ENCODE data around the gene LTA. TPM values are rescaled to one million over a fixed set of nuclear protein-coding genes. Genes with fewer than 3 reads are reported as not detected.

LTA gene
- polyA plus RNA-seq, 1 donor from 2014 or later = not detected

GRCh38 chr6:31592396-31592771 is 20.3 kb downstream of the LTA start:
- Histone ChIP-seq H4K20me1 (ENCODE audit: insufficient read depth) (no peaks in the 10 kb centered on the region), H3K4me3 (ENCODE audit: low read length) (no peak overlapping the region), H3K9me2 (ENCODE audit: insufficient read depth, low read length) (no peaks in the 10 kb centered on the region), H3K36me3 (ENCODE audit: insufficient read depth, low read length) (no peaks in the 10 kb centered on the region), H3K9ac (ENCODE audit: low read length) (no peak overlapping the region), H3K27me3 (ENCODE audit: insufficient read depth, low read depth, low read length) (no peaks in the 10 kb centered on the region), H3K4me2 (ENCODE audit: low read length) (no peak overlapping the region), H3K9me3 (ENCODE audit: low read length) (no peaks in the 10 kb centered on the region), H3K27ac (ENCODE audit: low read length) (no peak overlapping the region), H3K79me2 (replicated peaks; ENCODE audit: insufficient read depth, low read length) (no peaks in the 10 kb centered on the region), H3F3A (ENCODE audit: insufficient read depth, low read length, poor library complexity, severe bottlenecking) (no peaks in the 10 kb centered on the region), H2AFZ (ENCODE audit: low read depth, low read length) (no peak overlapping the region)
- no peak for TF ChIP-seq REST (IDR thresholded peaks at IDR 0.05; ENCODE audit: borderline replicate concordance)
- TF ChIP-seq MXI1 (conservative IDR thresholded peaks at IDR 0.05; ENCODE audit: poor library complexity, severe bottlenecking) = no peak
- no peak for TF ChIP-seq RAD21 (conservative IDR thresholded peaks at IDR 0.05)

GRCh38 chr6:31597006-31597405 is 24.9 kb downstream of the LTA start:
- Histone ChIP-seq H3K9ac (ENCODE audit: low read length) (no peak overlapping the region), H3K9me3 (ENCODE audit: low read length) (no peaks in the 10 kb centered on the region), H3K4me2 (ENCODE audit: low read length) (no peak overlapping the region), H4K20me1 (ENCODE audit: insufficient read depth) (no peaks in the 10 kb centered on the region), H3K27me3 (ENCODE audit: insufficient read depth, low read depth, low read length) (no peaks in the 10 kb centered on the region), H2AFZ (ENCODE audit: low read depth, low read length) (no peak overlapping the region), H3K9me2 (ENCODE audit: insufficient read depth, low read length) (no peaks in the 10 kb centered on the region), H3F3A (ENCODE audit: insufficient read depth, low read length, poor library complexity, severe bottlenecking) (no peaks in the 10 kb centered on the region), H3K79me2 (replicated peaks; ENCODE audit: insufficient read depth, low read length) (no peaks in the 10 kb centered on the region), H3K4me3 (ENCODE audit: low read length) (no peak overlapping the region), H3K27ac (ENCODE audit: low read length) (no peak overlapping the region), H3K36me3 (ENCODE audit: insufficient read depth, low read length) (no peaks in the 10 kb centered on the region)
- TF ChIP-seq CTCF (IDR thresholded peaks at IDR 0.05; ENCODE audit: poor library complexity, severe bottlenecking) (peak; percentile 35), MXI1 (conservative IDR thresholded peaks at IDR 0.05; ENCODE audit: poor library complexity, severe bottlenecking) (no peak)

- Histone ChIP-seq H3K36me3 (ENCODE audit: insufficient read depth, low read length) (no peaks in the 10 kb centered on the region), H3K9me2 (ENCODE audit: insufficient read depth, low read length) (no peaks in the 10 kb centered on the region), H3K79me2 (replicated peaks; ENCODE audit: insufficient read depth, low read length) (no peaks in the 10 kb centered on the region), H3K4me2 (ENCODE audit: low read length) (no peak overlapping the region), H3K27me3 (ENCODE audit: insufficient read depth, low read depth, low read length) (no peaks in the 10 kb centered on the region), H2AFZ (ENCODE audit: low read depth, low read length) (no peak overlapping the region), H3F3A (ENCODE audit: insufficient read depth, low read length, poor library complexity, severe bottlenecking) (no peaks in the 10 kb centered on the region), H3K27ac (ENCODE audit: low read length) (no peak overlapping the region), H4K20me1 (ENCODE audit: insufficient read depth) (no peaks in the 10 kb centered on the region), H3K9me3 (ENCODE audit: low read length) (no peaks in the 10 kb centered on the region), H3K4me3 (ENCODE audit: low read length) (no peak overlapping the region), H3K9ac (ENCODE audit: low read length) (no peak overlapping the region)
- TF ChIP-seq MXI1 (conservative IDR thresholded peaks at IDR 0.05; ENCODE audit: poor library complexity, severe bottlenecking) = no peak
- TF ChIP-seq TAF1 (IDR thresholded peaks at IDR 0.05; ENCODE audit: low read depth) = no peak
Measured at GRCh38 chr6:31607317-31607716, 35.2 kb downstream of the LTA start.

Data from neural cell (in vitro differentiated cells).